HEK293T (cell line): ENCODE measurements around the gene ANXA3.

Experiments used
- FOXK2 ChIP-seq: fragments of 450-650 bp; IDR thresholded peaks from 2 replicates; pipeline ENCODE4 v1.6.1; 2016; ENCODE audit warnings: mild to moderate bottlenecking
- FOXM1 ChIP-seq: fragments of 450-650 bp; IDR thresholded peaks from 2 replicates; pipeline ENCODE4 v1.6.1; 2017; ENCODE audit warnings: mild to moderate bottlenecking, borderline replicate concordance
- ZNF384 ChIP-seq: fragments of 450-650 bp; IDR thresholded peaks from 2 replicates; pipeline ENCODE4 v1.6.1; 2016

DNA sequence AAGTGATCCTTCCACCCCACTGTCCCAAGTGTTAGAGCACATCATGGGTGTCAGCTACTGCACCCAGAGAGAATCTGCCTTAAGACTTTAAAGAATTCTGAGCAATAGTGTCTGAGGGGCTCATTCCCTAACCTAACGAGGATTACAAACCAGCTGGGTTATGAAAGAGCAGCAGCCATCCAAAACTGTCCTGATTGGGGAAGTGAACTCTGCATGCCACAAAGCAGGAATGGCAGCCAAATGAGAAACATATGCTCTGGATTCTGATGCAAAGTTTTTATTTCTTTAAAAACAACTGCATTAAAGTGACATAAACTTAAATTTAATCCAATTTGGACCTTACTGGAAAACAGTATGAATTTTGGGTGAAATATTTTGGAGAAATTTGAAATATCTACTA is 103.2 kb downstream of the ANXA3 start:
- TF ChIP-seq ZNF384 (no peak), FOXM1 (no peak), FOXK2 (no peak)
